Measurements from ENCODE around the gene HNRNPCL1. TPM values are rescaled to one million over a fixed set of nuclear protein-coding genes. Genes with fewer than 3 reads are reported as not detected.
"Not testable (repeated sequence)": the region's sequence is repeated elsewhere in the genome, so short reads cannot be mapped to it uniquely, and the experiment has no call there.

Gene HNRNPCL1
- total RNA-seq (not detected), polyA plus RNA-seq (ENCODE audit: insufficient read length in 2 of 2) (not detected)
- long read RNA-seq, donor 1: 0 reads
- long read RNA-seq, donor 2: 0 reads
- long read RNA-seq, donor 3: 0 reads
- long read RNA-seq, donor 4: 0 reads

DNA sequence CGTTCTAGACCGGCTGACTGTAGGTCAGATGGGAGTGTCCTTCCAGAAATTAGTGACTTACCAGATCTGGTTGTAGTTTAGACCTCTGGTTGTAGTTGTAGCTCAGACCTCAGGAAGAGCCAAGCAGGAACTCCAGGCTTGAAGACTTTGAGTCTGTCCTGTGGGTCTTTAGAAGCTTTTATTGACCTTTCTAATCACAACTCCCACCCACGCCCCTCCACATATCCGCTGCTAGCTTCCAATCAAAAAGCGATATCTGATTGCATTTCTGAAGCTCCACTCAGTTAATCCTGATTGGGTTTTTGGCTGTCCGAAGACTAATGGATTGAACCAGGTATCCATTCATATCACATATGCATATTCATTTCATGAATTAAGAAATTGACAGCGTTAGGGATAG, at the start of gene HNRNPCL1:
TSS of gene HNRNPCL1 (minus strand) at position 101 of the 400 bp plus-strand sequence. CDS start 431 bp downstream, outside the sequence.
- not testable (repeated sequence) for DNase-seq (ENCODE audit: low read depth in 4 of 6, low spot score in 6 of 6); H3K9me3 ChIP-seq (ENCODE audit: control insufficient read depth, insufficient read depth, low read length); H3K4me1 ChIP-seq (ENCODE audit: control insufficient read depth, insufficient read depth, low read length); H3K27me3 ChIP-seq (ENCODE audit: control insufficient read depth, insufficient read depth, low read length); H3K4me3 ChIP-seq (ENCODE audit: low read depth, low read length); H3K27ac ChIP-seq (ENCODE audit: low read depth, low read length); H3K36me3 ChIP-seq (ENCODE audit: control insufficient read depth, insufficient read depth, low read length)
- WGBS (ENCODE audit: insufficient coverage): 95% methylated on average over 3 of the region's 7 CpGs

DNA sequence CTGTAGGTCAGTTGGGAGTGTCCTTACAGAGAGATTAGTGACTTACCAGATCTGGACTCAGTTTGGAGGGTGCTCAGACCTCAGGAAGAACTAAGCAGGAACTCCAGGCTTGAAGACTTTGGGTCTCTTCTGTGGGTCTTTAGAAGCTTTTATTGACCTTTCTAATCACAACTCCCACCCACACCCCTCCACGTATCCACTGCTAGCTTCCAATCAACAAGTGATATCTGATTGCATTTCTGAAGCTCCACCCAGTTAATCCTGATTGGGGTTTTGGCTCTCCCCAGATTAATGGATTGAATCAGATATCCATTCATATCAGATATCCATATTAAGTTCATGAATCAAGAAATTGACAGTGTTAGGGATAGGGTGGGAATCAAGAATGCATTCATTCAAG, 49.6 kb upstream of the HNRNPCL1 start, which contains the start of gene PRAMEF10:
TSS of gene PRAMEF10 (minus strand) at position 101 of the 400 bp plus-strand sequence. CDS start 2,423 bp downstream, outside the sequence.
- not testable (repeated sequence) for H3K4me1 ChIP-seq (ENCODE audit: control insufficient read depth, insufficient read depth, low read length); H3K27me3 ChIP-seq (ENCODE audit: control insufficient read depth, insufficient read depth, low read length); H3K4me3 ChIP-seq (ENCODE audit: low read depth, low read length); H3K27ac ChIP-seq (ENCODE audit: low read depth, low read length); DNase-seq (ENCODE audit: low read depth in 4 of 6, low spot score in 6 of 6); H3K36me3 ChIP-seq (ENCODE audit: control insufficient read depth, insufficient read depth, low read length); H3K9me3 ChIP-seq (ENCODE audit: control insufficient read depth, insufficient read depth, low read length)
- WGBS (ENCODE audit: insufficient coverage): no CpG with 5 or more reads among the region's 1 CpG

DNA sequence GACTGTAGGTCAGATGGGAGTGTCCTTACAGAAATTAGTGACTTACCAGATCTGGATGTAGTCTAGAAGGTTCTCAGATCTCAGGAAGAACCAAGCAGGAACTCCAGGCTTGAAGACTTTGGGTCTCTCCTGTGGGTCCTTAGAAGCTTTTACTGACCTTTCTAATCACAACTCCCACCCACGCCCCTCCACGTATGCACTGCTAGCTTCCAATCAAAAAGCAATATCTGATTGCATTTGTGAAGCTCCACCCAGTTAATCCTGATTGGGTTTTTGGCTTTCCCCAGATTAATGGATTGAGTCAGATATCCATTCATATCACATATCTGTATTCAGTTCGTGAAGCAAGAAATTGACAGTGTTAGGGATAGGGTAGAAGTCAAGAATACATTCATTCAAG, 37.6 kb upstream of the HNRNPCL1 start, which contains the start of gene PRAMEF4:
TSS of gene PRAMEF4 (minus strand) at position 101 of the 400 bp plus-strand sequence. CDS start 2,807 bp downstream, outside the sequence.
- not testable (repeated sequence) for H3K4me1 ChIP-seq (ENCODE audit: control insufficient read depth, insufficient read depth, low read length); H3K4me3 ChIP-seq (ENCODE audit: low read depth, low read length); H3K27ac ChIP-seq (ENCODE audit: low read depth, low read length); DNase-seq (ENCODE audit: low read depth in 4 of 6, low spot score in 6 of 6); H3K27me3 ChIP-seq (ENCODE audit: control insufficient read depth, insufficient read depth, low read length); H3K36me3 ChIP-seq (ENCODE audit: control insufficient read depth, insufficient read depth, low read length); H3K9me3 ChIP-seq (ENCODE audit: control insufficient read depth, insufficient read depth, low read length)
- no CpG with 5 or more reads among the region's 3 CpGs for WGBS (ENCODE audit: insufficient coverage)

DNA sequence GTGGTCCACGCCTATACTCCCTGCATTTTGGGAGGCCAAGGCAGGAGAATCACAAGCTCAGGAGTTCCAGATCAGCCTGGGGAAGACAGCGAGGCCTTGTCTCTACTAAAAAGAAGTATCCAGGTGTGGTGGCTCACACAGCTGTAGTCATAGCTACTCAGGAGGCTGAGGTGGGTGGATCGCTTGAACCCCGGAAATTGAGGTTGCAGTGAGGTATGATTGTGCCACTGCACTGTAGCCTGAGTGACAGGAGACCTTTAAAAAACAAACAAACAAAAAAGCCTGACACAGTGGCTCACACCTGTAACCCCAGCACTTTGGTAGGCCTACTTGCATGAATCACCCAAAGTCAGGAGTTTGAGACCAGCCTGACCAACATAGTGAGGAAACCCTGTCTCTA, 29.9 kb upstream of the HNRNPCL1 start:
- DNase-seq (ENCODE audit: low read depth in 4 of 6, low spot score in 6 of 6); H3K4me3 ChIP-seq (ENCODE audit: low read depth, low read length); H3K36me3 ChIP-seq (ENCODE audit: control insufficient read depth, insufficient read depth, low read length); H3K27ac ChIP-seq (ENCODE audit: low read depth, low read length); H3K4me1 ChIP-seq (ENCODE audit: control insufficient read depth, insufficient read depth, low read length); H3K9me3 ChIP-seq (ENCODE audit: control insufficient read depth, insufficient read depth, low read length); H3K27me3 ChIP-seq (ENCODE audit: control insufficient read depth, insufficient read depth, low read length): not testable (repeated sequence)
- WGBS (ENCODE audit: insufficient coverage): 60% methylated on average over 1 of the region's 4 CpGs

DNA sequence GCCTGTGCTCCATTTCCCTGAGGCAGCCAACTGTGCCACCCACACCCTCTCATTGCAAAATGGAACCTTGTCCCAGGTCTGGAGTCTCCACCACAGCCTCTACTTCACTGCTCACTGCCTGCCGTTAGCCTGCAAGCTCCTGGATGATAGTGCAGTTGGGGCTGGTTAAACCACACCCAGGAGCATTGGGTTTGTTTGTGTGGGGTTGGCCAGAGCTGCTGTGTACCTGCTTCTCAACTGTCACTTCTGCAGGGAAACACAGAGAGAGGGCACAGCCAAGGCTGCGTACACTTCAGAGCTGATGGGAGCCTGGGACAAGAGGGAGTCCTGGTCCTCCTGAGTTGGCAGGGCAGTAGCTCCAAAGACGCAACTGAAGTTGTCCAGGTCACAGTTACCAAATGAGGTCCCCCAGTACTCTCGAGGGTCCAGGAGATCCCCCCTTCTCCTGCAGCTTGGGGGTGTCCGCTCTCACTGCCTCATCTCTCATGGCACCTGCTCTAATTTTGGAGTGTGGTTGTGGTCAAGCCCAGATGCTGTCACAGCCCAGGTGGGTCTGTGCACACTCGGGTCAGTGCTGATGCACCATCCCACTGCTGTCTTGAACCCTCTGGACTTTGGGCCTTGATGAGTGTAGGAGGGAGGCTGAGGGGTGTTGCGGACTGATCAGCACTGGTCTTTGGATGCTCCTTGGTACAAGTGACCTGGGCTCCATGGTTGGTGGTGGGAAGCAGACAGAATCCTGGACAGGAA, 14.8 kb upstream of the HNRNPCL1 start:
- not testable (repeated sequence) for H3K4me3 ChIP-seq (ENCODE audit: low read depth, low read length); H3K27me3 ChIP-seq (ENCODE audit: control insufficient read depth, insufficient read depth, low read length); H3K9me3 ChIP-seq (ENCODE audit: control insufficient read depth, insufficient read depth, low read length); H3K4me1 ChIP-seq (ENCODE audit: control insufficient read depth, insufficient read depth, low read length); DNase-seq (ENCODE audit: low read depth in 4 of 6, low spot score in 6 of 6); H3K27ac ChIP-seq (ENCODE audit: low read depth, low read length); H3K36me3 ChIP-seq (ENCODE audit: control insufficient read depth, insufficient read depth, low read length)
- WGBS (ENCODE audit: insufficient coverage): no CpG with 5 or more reads among the region's 7 CpGs

GRCh38 chr1:12856786-12857185, 8.3 kb upstream of the HNRNPCL1 start, which contains the start of gene PRAMEF2:
PRAMEF2 (plus strand) TSS chr1:12857086; CDS start chr1:12859010, 1,924 bp downstream.
- H3K27me3 ChIP-seq (ENCODE audit: control insufficient read depth, insufficient read depth, low read length); DNase-seq (ENCODE audit: low read depth in 4 of 6, low spot score in 6 of 6); H3K27ac ChIP-seq (ENCODE audit: low read depth, low read length); H3K4me1 ChIP-seq (ENCODE audit: control insufficient read depth, insufficient read depth, low read length); H3K4me3 ChIP-seq (ENCODE audit: low read depth, low read length); H3K9me3 ChIP-seq (ENCODE audit: control insufficient read depth, insufficient read depth, low read length); H3K36me3 ChIP-seq (ENCODE audit: control insufficient read depth, insufficient read depth, low read length): not testable (repeated sequence)
- no CpG with 5 or more reads among the region's 2 CpGs for WGBS (ENCODE audit: insufficient coverage)

DNA sequence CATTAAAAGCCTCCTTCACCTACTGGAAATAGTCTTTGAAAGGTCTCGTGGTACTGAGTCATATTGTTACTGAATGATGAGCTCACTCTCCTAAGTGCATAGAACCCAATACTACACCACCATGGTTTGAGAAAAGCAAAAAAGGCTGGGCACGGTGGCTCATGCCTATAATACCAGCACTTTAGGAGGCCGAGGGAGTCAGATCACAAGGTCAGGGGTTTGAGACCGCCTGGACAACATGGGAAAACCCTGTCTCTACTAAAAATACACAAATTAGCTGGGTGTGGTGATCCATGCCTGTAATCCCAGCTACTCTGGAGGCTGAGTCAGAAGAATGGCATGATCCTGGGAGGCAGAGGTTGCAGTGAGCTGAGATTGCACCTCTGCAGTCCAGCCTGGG, 3.3 kb upstream of the HNRNPCL1 start:
- Histone ChIP-seq H3K4me3 (ENCODE audit: low read depth, low read length) (no peak overlapping the region), H3K9me3 (ENCODE audit: control insufficient read depth, insufficient read depth, low read length) (no peaks in the 10 kb centered on the region), H3K27ac (ENCODE audit: low read depth, low read length) (no peak overlapping the region), H3K4me1 (ENCODE audit: control insufficient read depth, insufficient read depth, low read length) (no peaks in the 10 kb centered on the region), H3K36me3 (ENCODE audit: control insufficient read depth, insufficient read depth, low read length) (no peaks in the 10 kb centered on the region), H3K27me3 (ENCODE audit: control insufficient read depth, insufficient read depth, low read length) (no peaks in the 10 kb centered on the region)
- no peak for DNase-seq (ENCODE audit: low read depth in 4 of 6, low spot score in 6 of 6)
- WGBS (ENCODE audit: insufficient coverage): 80% methylated on average over 1 of the region's 4 CpGs

DNA sequence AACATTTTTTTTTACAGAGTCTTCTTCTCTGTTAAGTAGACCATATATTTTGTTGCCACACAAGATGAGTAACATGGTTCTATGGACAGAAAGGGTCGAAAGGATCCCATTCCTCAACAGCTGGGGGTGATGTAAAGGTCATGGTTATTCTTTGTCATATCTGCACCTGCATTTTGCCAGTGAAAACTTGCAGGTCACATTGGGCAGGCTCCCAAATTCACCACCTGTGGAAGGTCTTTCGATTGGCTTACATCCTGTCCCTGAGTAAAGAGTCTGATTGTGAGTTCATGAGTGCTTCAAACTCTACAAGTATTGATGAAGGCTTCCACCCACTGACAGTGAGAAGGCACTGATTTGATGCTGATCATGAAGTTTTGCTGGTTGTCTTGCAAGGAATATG, 15.3 kb downstream of the HNRNPCL1 start:
- not testable (repeated sequence) for H3K4me3 ChIP-seq (ENCODE audit: low read depth, low read length); H3K36me3 ChIP-seq (ENCODE audit: control insufficient read depth, insufficient read depth, low read length); H3K27me3 ChIP-seq (ENCODE audit: control insufficient read depth, insufficient read depth, low read length); H3K4me1 ChIP-seq (ENCODE audit: control insufficient read depth, insufficient read depth, low read length); H3K9me3 ChIP-seq (ENCODE audit: control insufficient read depth, insufficient read depth, low read length); H3K27ac ChIP-seq (ENCODE audit: low read depth, low read length); DNase-seq (ENCODE audit: low read depth in 4 of 6, low spot score in 6 of 6)
- 67% methylated on average over 1 of the region's 2 CpGs for WGBS (ENCODE audit: insufficient coverage)

GRCh38 chr1:12831310-12831709, 17.2 kb downstream of the HNRNPCL1 start, which contains the start of gene PRAMEF11:
PRAMEF11 (minus strand) TSS chr1:12831410; CDS start chr1:12828789, 2,621 bp downstream.
- not testable (repeated sequence) for H3K4me3 ChIP-seq (ENCODE audit: low read depth, low read length); DNase-seq (ENCODE audit: low read depth in 4 of 6, low spot score in 6 of 6); H3K4me1 ChIP-seq (ENCODE audit: control insufficient read depth, insufficient read depth, low read length); H3K27ac ChIP-seq (ENCODE audit: low read depth, low read length); H3K27me3 ChIP-seq (ENCODE audit: control insufficient read depth, insufficient read depth, low read length); H3K36me3 ChIP-seq (ENCODE audit: control insufficient read depth, insufficient read depth, low read length); H3K9me3 ChIP-seq (ENCODE audit: control insufficient read depth, insufficient read depth, low read length)
- 67% methylated on average over 1 of the region's 3 CpGs for WGBS (ENCODE audit: insufficient coverage)

- not testable (repeated sequence) for DNase-seq (ENCODE audit: low read depth in 4 of 6, low spot score in 6 of 6); H3K36me3 ChIP-seq (ENCODE audit: control insufficient read depth, insufficient read depth, low read length); H3K27ac ChIP-seq (ENCODE audit: low read depth, low read length); H3K9me3 ChIP-seq (ENCODE audit: control insufficient read depth, insufficient read depth, low read length); H3K4me3 ChIP-seq (ENCODE audit: low read depth, low read length); H3K27me3 ChIP-seq (ENCODE audit: control insufficient read depth, insufficient read depth, low read length); H3K4me1 ChIP-seq (ENCODE audit: control insufficient read depth, insufficient read depth, low read length)
- 87% methylated on average over 5 of the region's 6 CpGs for WGBS (ENCODE audit: insufficient coverage)
These were observed 29.5 kb downstream of the HNRNPCL1 start for GRCh38 chr1:12819061-12819460.

Measured in spinal cord (tissue), 10 donors.